GM21381 (cell line): ENCODE data around the gene RAB40A.
A peak's percentile ranks its signal among the peaks of the same experiment; 100 is the strongest.
"Not testable (repeated sequence)": the region's sequence is repeated elsewhere in the genome, so short reads cannot be mapped to it uniquely, and the experiment has no call there.

Experiments
- ATAC-seq: cut with Tn5 transposase; IDR thresholded peaks from one replicate; pipeline ENCODE4 v1.9.1; 2021; ENCODE audit warnings: mild to moderate bottlenecking, moderate library complexity; ENCODE audit not compliant: unreplicated experiment

RAB40A gene

DNA sequence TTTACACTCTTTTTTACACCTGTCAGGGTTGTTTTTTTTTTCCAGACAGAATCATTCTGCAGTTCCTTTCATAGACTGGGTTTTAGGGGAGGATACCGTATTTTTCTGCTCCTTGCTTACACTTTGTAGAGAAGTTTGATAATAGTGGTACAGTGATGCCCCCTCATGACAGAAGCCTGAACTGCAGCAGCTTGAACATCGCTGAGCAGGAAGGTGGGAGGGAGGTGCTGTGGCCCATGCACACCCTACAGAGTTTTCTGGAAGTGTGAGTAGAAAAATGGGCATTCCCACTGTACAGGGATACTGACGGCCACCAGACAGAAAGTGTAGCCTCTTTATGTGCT lies 54.5 kb downstream of the RAB40A start:
- ATAC-seq = peak; percentile 98

DNA sequence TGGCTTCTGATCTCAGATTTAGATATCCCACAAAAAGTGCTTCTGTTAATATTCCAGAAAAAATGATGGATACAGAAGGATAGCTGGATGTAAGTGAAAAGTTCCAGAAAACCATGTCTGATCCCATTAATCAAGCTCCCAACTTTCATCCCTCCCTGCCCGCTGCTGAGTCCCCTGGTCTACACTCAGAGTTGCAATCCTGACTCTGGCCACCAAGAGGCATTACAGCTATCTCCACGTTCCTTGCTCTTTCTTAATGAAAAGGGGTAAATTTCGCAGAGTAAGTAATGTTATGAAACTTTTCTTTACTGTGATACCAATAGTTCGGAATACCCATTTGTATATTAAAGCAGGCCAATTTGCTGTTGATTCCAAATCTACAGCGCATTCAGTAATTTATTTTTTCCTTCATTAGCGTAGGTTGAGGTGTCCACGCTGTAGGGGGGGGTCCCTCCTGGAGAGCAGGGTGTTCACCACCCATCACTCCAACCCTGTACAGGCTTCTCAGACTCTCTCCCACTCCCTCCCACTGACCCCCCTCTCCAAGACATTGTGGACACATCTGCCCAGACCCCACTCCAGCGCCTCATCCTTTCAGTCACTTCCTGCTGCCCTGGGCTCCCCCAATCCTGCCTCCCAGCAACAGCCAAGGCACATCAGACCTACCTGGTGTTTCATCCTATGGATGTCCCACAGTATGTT lies 55.1 kb downstream of the RAB40A start:
- ATAC-seq = peak; percentile 53

DNA sequence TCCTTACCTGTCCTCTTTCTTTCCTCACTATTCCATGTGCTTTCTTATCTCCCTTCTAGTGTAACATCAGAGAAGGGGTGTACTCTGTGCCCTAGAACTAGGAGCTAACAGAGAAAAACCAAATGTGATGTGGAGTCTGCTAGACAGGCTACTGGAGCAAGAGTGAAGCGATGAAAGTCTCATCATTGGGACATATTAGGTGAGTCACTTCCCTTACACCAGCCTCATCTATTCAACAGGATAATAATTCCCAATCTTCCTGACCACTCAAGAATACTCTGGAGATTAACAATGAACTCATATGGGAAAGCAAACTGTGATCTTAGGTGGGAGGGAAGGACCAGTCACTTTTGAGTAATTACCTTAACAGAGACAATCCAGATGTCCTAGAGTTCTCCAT lies 58.1 kb downstream of the RAB40A start:
- ATAC-seq = no peak

DNA sequence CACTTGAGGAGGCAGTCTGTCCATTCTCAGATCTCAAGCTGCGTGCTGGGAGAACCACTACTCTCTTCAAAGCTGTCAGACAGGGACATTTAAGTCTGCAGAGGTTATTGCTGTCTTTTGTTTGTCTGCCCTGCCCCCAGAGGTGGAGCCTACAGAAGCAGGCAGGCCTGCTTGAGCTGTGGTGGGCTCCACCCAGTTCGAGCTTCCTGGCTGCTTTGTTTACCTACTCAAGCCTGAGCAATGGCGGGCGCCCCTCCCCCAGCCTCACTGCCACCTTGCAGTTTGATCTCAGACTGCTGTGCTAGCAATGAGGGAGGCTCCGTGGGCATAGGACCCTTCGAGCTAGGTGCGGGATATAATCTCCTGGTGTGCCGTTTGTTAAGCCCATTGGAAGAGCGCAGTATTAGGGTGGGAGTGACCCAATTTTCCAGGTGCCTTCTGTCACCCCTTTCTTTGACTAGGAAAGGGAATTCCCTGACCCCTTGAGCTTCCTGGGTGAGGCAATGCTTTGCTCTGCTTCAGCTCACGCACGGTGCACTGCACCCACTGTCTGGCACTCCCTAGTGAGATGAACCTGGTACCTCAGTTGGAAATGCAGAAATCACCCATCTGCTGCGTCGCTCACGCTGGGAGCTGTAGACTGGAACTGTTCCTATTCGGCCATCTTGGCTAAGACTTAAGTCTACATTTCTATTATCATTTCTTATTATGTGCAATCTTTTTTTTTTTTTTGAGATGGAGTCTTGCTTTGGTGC lies 59.1 kb downstream of the RAB40A start:
- not testable (repeated sequence) for ATAC-seq

DNA sequence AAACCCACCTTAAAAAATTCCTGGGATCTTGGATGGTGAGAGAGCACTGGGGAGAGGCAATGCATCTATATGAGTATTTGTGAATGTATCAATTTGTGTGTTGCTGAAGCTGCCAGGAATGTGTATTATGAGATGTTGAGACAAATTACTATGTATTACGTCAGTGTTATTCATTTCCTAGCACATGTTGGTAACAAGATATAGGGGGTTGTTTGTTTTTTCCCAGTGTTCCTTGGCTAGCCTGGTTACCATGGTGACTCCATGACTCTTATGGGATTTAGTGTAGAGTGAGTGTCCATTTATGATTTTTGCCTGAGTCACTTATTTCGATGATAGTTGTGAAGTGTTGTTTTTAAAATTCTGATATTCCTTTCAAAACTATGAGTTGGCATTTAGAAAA lies 65.6 kb downstream of the RAB40A start:
- no peak for ATAC-seq
